ENCODE measurements around the gene CALR3.
"Not testable (repeated sequence)": the region's sequence is repeated elsewhere in the genome, so short reads cannot be mapped to it uniquely, and the experiment has no call there.

CALR3 gene, protein sequence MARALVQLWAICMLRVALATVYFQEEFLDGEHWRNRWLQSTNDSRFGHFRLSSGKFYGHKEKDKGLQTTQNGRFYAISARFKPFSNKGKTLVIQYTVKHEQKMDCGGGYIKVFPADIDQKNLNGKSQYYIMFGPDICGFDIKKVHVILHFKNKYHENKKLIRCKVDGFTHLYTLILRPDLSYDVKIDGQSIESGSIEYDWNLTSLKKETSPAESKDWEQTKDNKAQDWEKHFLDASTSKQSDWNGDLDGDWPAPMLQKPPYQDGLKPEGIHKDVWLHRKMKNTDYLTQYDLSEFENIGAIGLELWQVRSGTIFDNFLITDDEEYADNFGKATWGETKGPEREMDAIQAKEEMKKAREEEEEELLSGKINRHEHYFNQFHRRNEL
- 0.09 to 0.20 reads per million in 2 donors for total RNA-seq

DNA sequence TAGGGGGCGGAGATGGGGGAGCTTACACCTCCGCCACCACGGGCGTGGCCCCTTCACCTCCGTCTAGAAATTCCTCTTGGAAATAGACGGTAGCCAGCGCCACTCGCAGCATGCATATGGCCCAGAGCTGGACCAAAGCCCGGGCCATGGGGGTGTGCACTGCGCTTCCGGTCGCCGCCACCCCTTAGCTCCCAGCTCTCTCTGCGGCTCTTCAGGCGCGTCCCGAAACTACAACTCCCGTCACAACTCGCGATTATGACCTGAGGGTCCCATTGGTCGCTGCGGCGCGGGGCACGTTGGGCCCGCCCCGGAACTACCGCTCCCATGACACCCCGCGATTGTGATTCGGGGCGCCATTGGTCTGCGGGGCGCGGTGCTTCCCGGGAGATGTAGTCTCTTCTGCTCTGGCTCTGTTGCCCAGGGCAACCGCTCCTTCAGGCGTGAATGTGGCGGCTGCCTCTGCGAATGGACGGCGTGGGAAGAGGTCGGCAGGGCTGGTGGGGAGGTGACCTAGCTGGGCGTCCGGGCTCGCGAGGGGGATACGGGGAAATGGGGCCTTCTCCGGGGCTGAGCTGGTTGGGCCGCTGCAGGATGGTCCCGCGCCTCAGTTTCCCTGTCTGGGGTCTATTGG lies at the start of gene CALR3, which contains the start of gene C19orf44:
Gene CALR3, minus strand, starts transcription at position 186 of the 631 bp plus-strand sequence. Its CDS starts 38 bp downstream, at position 148.
Gene C19orf44, plus strand, starts transcription at position 413 of the 631 bp plus-strand sequence. CDS start 4,399 bp downstream, outside the sequence.
- peak; percentile 92 for DNase-seq

DNA sequence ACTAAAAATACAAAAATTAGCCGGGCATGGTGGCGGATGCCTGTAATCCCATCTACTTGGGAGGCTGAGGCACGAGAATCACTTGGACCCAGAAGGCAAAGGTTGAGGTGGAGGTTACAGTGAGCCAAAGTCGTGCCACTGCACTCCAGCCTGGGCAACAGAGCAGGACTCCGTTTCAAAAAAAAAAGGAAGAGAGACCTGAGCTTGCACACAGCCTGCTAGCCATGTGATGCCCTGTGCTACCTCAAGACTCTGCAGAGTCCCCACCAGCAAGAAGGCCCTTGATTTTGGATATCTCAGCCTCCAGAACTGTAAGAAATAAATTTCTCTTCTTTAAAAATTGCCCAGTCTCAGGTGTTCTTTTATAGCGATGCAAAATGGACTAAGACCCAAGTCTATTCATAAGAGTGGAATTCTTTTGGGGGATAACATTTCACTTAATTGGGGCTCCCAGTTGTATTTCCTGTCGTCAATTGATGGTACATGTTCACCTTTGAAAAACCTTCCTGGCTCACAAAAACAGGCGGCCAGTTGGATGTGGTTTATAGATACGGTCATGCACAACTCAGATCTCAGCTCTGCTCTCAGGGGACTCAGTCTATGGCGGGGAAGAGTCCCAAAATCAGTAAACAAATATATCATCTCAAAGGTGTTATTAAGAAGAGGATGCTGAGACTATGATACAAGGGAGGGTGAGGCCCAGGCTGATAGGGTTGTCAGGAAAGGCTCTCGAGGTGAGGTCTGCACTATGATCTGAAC lies 48.7 kb upstream of the CALR3 start:
- no peak for DNase-seq

DNA sequence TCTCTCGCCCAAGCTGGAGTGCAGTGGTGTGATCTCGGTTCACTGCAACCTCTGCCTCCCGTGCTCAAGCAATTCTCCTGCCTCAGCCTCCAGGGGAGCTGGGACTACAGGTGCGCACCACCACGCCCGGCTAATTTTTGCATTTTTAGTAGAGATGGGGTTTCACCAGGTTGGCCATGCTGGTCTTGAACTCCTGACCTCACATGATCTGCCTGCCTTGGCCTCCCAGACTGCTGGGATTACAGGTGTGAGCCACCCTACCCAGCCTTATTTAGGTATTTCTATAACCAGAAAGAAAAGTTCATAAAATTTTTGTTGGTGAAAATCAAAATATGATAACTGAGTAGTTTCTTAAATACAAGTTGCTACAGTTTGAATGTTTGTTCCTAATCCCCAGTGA lies 47.8 kb upstream of the CALR3 start:
- DNase-seq: not testable (repeated sequence)

DNA sequence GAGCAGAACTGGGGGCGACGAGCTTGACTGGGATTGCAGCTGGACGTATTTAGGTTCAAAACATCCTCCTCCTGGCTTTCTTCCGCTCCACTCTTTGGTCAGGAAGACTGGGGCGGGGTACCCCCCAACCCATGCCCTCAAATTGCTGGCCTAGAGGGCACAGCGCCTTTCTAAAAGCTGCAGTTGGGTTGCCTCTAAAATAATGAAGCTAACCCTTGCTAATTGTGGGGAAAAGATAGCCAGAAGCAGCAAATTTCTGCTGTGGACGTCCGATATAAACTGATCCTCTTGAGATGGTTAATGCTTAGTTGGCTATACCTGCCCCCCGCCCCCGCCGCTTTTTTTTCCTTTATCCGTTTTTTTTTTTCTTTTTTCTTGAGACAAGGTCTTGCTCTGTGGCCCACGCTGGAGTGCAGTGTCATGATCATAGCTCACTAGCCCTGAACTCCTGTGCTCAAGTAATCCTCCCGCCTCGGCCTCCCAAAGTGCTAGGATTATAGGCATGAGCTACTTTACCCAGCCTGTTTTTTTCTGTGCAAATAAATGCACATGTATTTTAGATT lies 47.0 kb upstream of the CALR3 start:
- no peak for DNase-seq

DNA sequence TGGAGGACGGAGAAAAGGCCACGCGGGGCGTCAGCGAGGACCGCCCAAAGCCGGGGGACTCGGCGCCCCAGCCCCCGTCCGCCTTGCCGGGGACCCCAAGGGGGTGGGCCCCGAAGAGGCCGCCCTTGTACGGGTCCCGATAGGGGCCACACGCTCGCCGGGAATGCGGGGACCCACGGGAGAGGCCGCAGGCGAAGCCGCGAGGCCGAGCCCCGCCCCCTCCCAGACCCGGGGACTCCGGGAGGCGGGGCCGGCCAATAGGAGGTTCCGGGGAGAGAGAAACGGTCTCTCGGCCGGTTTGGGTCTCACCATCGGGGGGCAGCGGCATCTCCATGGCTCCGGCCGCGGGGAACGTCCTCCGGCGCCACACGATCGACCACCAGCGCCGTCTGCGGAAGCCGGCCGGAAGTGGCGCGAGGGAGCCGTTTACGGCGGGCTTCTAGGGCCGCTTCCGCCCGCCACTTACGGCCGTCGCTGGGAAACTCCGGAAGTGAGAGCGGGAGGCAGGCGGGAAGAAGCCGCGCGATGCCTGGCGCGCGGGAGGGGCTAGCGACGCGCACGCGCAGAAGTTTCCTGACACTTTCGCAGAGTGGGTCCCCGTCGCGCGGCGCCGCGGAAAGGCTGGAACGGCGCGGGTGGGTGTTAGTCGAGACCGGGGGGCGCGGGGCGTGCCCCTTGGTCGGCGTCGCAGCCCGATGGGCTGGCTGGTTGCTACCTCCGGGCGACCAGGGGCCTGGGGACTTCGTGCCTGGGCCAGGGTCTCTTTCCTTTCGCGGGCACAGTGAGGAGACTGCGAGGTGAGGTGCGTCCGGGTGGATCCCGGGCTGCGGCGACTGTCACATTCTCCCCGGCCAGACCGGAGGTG lies 46.3 kb upstream of the CALR3 start, which contains the start of gene CHERP:
Gene CHERP, minus strand, starts transcription at position 393 of the 865 bp plus-strand sequence. Its CDS starts 59 bp downstream, at position 334.
- peak; percentile 91 for DNase-seq

DNA sequence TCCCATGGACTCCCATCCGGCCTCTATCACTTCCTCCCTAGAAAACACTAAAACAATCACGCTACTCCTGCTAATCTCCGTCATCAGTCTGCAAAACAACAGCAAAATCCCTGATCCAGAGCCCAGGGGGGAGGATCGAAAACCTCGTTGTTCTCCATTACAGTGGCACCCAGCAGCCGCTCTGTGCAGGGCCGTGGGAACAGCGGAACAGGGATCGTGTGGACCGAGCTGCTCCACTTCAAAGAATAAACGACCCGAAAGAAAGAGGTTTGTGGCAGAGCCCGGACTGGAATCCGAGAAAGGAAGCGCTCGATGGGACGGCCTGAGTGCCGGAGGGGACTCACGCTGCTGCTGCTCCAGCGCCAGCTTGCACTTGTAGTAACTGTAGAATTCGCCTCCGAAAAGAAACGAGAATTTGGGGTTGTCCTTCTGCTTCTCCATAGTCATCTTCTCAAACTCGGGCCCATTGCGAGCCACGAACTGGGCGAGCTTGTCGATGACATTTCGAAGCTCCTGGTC lies 45.6 kb upstream of the CALR3 start:
- no peak for DNase-seq

DNA sequence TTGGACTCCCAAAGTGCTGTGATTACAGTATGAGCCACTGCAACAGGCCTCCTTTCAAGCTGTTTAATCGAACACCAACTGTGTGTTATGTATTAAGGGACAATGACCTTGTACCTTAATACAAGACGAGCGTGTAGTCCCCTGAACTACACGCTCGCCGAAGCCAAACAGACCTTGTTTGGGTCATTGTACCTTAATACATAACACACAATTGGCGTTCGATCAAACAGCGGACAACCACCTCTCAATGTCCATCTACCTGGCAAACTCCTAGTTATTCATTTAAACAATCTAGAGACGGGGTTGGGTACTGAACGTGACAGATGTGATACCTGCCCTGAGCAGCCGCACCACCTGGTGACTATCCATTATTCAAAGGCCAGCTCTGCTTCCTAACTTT lies 45.0 kb upstream of the CALR3 start:
- no peak for DNase-seq

DNA sequence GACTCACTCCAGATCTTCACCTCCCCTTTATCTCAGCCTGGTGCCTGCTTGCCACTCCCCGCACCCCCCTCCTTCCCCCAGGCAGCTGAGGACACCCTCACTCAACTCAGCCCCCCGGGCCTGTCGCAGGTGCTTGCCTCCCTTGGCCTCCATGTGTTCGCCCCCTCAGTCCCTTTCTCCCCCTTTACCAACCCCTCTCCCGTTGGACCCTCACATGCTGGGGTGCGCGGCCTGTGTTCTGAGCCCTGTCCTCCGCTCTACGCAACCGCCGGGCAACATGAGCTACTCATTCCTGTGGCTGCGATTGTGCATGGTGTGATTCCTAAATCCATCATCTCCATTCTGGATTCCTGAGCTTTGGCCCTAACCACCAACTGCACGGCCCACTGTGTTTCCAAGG lies 41.1 kb upstream of the CALR3 start:
- DNase-seq: no peak

DNA sequence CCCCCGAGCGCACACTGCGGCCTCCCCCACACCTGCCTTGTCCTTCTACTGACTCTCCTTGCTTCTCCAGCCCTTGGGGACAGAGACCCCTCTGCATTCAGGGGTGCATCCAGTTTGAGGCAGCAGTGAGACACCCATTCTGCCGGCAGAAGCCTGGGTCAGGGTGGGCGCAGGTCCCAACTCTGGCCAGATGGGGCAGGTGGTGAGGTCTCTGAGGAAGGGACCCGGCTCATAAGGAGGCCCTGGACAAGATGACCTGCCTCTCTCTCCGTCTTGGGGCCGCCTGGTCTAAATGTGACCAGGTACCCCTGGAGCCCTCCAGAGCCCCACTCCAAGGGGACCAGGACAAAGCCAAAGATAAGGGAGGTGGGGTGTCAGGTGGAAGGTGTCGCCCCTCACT lies 40.2 kb upstream of the CALR3 start:
- no peak for DNase-seq

DNA sequence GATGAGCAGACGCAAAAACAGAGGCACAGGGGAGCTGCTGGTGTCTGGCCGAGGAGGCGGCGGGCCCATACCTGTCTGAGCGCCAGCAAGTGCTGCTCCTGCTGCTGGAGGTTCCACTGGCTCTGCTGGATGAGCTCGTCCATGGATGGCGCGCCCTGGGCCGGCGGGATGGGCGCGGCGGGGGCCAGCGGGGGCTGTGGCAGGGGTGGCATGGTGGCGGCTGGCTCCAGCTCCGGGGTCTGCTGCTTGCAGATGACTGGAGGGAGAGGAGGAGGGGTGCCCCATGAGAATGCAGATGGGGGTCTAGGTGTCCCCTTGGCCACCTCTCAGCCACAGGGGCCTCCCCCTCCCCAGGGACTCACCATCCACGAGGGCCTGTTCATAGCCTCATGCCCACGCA lies 39.4 kb upstream of the CALR3 start:
- no peak for DNase-seq

DNA sequence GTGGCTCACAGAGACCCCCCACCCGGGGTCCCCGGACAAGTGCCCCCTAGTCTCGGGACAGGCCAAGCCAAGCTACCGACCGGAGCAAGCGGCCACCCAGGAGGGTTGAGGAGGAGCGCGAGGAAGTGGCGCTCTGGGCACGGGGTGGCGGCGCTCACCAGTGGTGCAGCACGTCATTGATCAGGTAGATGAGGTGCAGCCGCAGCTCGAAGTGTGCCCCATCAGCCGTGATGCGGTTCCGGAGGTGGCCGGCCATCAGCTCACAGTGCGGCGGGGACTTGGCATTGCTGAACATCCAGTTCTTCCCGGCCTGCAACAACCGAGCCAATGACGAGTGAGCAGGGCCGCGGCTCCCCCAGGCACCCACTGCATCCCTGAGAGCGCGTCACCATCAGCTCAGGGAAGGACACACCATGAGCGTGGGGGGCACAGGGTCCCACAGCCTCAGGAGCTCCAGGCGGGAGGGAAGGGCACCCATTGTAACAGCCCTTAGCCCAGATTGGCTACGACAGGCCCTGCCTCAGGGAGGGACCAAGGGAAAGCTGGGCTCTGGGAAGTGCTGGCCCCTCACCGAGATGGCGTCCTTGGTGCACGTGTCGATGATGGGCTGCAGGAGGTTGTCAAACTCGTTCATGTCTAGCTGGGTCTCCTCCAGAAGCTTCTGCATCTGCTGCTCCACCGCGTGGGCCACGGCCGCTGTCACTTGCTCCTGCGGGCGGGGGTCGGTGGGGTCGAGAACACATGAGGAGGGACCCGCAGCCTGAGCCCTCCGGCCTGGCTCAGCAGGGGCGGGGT lies 36.7 kb upstream of the CALR3 start:
- no peak for DNase-seq

DNA sequence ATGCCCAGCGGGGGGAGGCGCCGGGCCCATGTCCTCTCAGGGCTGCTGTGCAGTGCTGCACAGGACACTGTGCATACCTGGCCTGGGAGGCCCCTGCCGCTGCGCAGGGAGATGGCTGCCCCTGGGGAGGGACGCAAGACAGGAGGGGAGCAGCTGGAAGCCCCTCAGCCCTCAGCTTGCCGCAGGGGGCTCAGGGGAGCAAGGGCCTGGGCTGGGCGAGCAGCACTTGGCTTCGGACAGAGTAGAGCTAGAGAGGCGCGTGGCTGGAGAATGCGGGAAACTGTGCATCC lies 35.4 kb upstream of the CALR3 start:
- no peak for DNase-seq

DNA sequence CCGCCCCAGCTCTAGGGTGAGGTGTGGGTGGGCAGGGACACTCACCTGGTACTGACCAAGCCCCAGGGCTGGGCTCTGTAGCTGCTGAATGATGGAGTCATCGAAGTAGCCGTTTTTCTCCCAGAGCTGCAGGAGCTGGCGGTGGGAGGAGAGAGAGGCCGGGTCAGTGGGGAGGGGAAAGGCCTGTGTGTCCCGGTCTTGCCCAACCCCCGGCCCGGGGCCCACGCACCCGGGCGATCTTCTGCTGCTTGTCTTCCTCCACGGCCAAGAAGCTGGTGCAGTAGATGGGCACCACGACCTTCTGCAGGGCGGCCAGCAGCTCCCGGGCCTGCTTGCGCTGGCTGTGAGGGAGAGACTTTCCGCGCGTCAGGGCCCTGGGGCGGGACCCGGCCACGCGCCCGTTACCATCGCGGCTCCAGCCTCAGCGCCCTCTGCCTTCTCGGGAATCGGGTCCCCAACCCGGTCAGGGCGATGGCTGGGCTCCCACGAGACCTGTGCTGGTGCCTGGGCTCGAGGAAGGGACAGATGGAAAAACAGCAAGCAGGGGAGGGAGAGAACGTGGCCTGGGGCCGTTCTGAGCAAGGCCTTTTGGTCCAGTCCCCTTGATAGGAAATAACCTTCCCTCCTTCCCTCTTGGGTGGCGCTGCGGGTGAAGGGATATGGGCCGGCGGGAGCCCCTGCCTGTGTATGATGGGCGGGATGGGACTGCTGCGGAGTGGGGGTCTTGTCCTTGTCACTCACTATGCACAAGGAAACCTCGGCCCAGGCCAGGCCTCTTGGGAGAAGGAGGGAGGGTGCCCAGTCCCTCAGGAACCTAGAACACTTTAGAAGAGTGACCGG lies 34.8 kb upstream of the CALR3 start:
- no peak for DNase-seq

DNA sequence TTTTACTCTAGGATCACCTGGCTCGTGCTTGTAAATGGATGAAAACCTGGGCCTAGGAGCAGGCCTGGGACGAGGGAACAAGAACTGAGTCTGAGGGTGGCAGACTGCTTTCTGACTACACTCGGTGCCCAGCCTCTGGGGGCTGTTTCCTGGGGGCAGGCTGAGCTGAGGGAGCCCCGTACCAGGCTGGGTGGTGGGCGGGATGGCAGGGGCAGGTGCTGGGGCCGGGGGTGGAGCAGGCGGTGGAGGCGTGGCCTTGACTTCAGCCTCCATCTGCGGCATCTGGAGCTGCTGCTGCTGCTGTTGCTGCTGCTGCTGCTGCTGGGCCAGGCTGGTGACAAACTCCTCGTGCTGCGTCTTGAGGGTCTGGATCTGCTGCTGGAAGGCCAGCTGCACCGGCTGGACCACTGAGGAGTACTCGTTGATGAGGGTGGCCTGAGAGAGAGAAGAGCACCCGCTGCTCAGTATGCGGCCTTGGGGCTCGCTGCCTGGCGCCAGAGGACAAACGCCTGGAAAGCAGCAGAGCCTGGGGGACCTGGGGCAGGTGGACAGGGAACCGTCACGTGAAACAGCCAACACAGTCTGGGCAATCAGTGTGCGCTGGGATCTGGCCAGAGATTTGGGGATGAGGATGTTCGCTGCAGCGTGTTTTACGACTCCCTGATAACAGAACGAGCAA lies 33.6 kb upstream of the CALR3 start:
- DNase-seq: no peak

DNA sequence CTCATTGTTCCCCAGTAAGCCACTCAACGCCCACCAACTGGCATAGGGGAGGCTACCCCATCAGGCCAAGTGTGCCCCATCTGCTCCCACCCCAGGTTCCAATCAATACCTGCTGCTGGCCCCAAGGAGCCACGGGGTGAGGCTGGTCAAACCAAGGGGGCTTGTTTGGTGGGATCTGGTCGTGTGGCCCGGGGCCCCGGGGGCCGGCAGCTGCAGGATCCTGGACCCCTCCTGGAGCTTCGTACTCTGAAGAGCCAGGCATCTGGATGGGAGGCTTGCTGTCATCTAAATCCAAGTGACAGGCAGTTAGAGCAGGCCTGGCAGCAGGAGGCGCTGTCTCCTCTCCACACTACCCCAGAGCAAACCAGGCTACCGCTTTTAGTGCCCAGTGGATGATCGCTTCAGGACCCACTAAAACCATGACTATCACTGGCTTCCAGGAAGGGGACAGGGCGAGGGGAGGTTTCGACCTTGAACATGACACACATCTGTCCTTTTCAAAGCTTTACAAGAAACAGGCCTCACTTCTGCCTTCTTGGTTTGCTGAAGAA lies 32.1 kb upstream of the CALR3 start:
- no peak for DNase-seq

DNA sequence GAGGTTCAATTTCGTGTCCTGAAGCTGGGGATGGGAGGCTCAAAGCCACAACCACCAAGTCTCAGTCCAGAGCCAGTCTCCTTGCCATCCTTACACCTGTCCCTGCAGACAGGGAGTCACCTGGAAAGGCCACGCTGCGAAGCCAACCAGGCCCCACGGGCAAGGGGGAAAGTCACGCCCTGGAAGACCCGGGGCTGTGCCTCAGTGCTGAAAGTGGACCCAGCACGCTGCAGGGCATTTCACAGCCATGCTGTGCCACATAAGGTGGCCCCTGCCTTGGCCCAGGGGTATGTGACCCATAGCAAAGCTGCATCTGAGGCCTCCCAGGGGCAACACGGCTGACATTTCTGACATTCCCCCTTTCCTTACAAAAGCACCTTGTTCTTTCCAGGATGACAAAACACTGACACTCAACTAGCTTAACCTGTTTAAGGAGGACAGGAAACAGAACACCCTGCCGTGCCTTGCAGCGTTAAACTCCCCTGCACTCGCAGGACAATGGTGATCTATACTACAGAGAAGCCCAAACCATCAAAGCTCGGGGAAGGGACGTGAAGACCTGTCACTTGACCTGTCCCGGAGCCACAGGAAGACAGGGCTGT lies 31.5 kb upstream of the CALR3 start:
- no peak for DNase-seq

DNA sequence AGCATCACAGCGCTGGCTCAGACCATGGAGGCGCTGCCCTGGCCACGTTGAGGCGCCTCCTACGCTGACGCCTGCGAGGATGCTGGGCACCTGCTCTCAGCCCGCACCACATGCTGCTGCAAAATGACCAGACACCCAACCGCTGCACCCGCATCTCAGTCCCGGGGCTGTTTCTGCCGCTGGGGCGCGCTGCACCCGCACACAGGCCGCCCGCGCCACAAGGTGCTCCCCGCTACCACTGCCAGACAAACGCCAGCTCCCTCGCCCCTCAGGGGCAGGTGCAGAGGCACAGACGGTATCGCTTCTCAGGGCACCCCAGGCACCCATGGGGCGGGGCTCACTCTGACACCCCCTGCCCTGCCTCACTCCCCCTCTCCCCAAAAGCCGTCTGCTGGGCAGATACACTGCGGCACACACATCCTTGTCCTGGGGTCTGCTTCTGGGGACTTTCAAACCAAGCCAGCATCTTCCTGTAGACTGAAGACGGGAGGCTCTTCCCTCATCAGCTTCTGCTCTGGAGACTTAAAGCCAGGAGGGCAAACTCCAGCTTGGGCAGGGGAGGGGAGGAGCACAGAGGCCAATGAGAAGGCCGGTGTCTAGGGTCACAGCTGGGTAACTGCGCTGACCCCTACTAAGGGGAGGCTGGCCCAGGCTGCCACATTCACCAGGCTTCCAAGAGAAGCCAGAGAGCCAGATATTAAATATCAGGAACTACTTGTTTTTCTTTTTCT lies 29.9 kb upstream of the CALR3 start:
- DNase-seq: no peak
